IPS-18a (cell line): ENCODE data around the gene TCFL5.

Experiments used
- H3K27ac ChIP-seq: one replicate; pipeline ENCODE4 v1.5.1; 2013; ENCODE audit warnings: low read length
- H3K27me3 ChIP-seq: one replicate; pipeline ENCODE4 v1.6.1; 2013; ENCODE audit warnings: mild to moderate bottlenecking, low read length; ENCODE audit not compliant: control insufficient read depth, insufficient read depth
- H3K36me3 ChIP-seq: one replicate; pipeline ENCODE4 v1.6.1; 2013; ENCODE audit warnings: low read depth, low read length; ENCODE audit not compliant: control insufficient read depth
- H3K4me1 ChIP-seq: one replicate; pipeline ENCODE4 v1.6.1; 2013; ENCODE audit warnings: low read depth, low read length; ENCODE audit not compliant: control insufficient read depth
- H3K4me3 ChIP-seq: one replicate; pipeline ENCODE4 v1.5.1; 2013; ENCODE audit warnings: low read length
- H3K9ac ChIP-seq: one replicate; pipeline ENCODE4 v1.6.1; 2013; ENCODE audit warnings: mild to moderate bottlenecking, low read length, moderate library complexity
- H3K9me3 ChIP-seq: one replicate; pipeline ENCODE4 v1.6.1; 2013; ENCODE audit warnings: low read depth, low read length; ENCODE audit not compliant: control insufficient read depth

The TCFL5 gene

GRCh38 chr20:62845416-62846160 is 16.0 kb downstream of the TCFL5 start:
- H3K4me3 ChIP-seq, result no peak overlapping the region
- no peak overlapping the region for H3K9ac ChIP-seq
- no peaks in the 10 kb centered on the region for H3K4me1 ChIP-seq
- H3K27ac ChIP-seq, result no peak overlapping the region
- H3K36me3 ChIP-seq, result peaks cover 8% of the 10 kb centered on the region
- H3K9me3 ChIP-seq, result no peaks in the 10 kb centered on the region
- no peaks in the 10 kb centered on the region for H3K27me3 ChIP-seq

- no peaks in the 10 kb centered on the region for H3K27me3 ChIP-seq
- no peak overlapping the region for H3K4me3 ChIP-seq
- no peak overlapping the region for H3K27ac ChIP-seq
- no peaks in the 10 kb centered on the region for H3K9me3 ChIP-seq
- H3K9ac ChIP-seq, result no peak overlapping the region
- no peaks in the 10 kb centered on the region for H3K4me1 ChIP-seq
- peaks cover 8% of the 10 kb centered on the region for H3K36me3 ChIP-seq
These were observed 17.4 kb downstream of the TCFL5 start for GRCh38 chr20:62844182-62844581.

- no peaks in the 10 kb centered on the region for H3K27me3 ChIP-seq
- H3K36me3 ChIP-seq, result peaks cover 8% of the 10 kb centered on the region
- H3K4me3 ChIP-seq, result no peak overlapping the region
- no peaks in the 10 kb centered on the region for H3K9me3 ChIP-seq
- H3K9ac ChIP-seq, result no peak overlapping the region
- no peak overlapping the region for H3K27ac ChIP-seq
- H3K4me1 ChIP-seq, result no peaks in the 10 kb centered on the region
These were observed 18.0 kb downstream of the TCFL5 start for GRCh38 chr20:62843656-62844055.

GRCh38 chr20:62841705-62842212 is 19.9 kb downstream of the TCFL5 start:
- no peak overlapping the region for H3K27ac ChIP-seq
- no peak overlapping the region for H3K9ac ChIP-seq
- no peak overlapping the region for H3K4me3 ChIP-seq
- peaks cover 10% of the 10 kb centered on the region for H3K36me3 ChIP-seq
- H3K9me3 ChIP-seq, result no peaks in the 10 kb centered on the region
- H3K27me3 ChIP-seq, result no peaks in the 10 kb centered on the region
- no peaks in the 10 kb centered on the region for H3K4me1 ChIP-seq

GRCh38 chr20:62840244-62841197 is 21.1 kb downstream of the TCFL5 start:
- Histone ChIP-seq H3K36me3 (peaks cover 13% of the 10 kb centered on the region), H3K27me3 (no peaks in the 10 kb centered on the region), H3K27ac (no peak overlapping the region), H3K4me3 (no peak overlapping the region), H3K9ac (no peak overlapping the region), H3K4me1 (no peaks in the 10 kb centered on the region), H3K9me3 (no peaks in the 10 kb centered on the region)

- Histone ChIP-seq H3K27me3 (no peaks in the 10 kb centered on the region), H3K36me3 (peaks cover 13% of the 10 kb centered on the region), H3K4me1 (no peaks in the 10 kb centered on the region), H3K9me3 (no peaks in the 10 kb centered on the region), H3K9ac (no peak overlapping the region), H3K27ac (no peak overlapping the region), H3K4me3 (no peak overlapping the region)
These were observed 21.8 kb downstream of the TCFL5 start for GRCh38 chr20:62839816-62840215.

- Histone ChIP-seq H3K36me3 (peaks cover 13% of the 10 kb centered on the region), H3K4me3 (no peak overlapping the region), H3K9me3 (no peaks in the 10 kb centered on the region), H3K9ac (no peak overlapping the region), H3K27me3 (no peaks in the 10 kb centered on the region), H3K4me1 (no peaks in the 10 kb centered on the region), H3K27ac (no peak overlapping the region)
These were observed 22.4 kb downstream of the TCFL5 start for GRCh38 chr20:62839261-62839660.

GRCh38 chr20:62838128-62838891 is 23.3 kb downstream of the TCFL5 start:
- Histone ChIP-seq H3K9ac (no peak overlapping the region), H3K4me3 (no peak overlapping the region), H3K9me3 (no peaks in the 10 kb centered on the region), H3K27ac (no peak overlapping the region), H3K4me1 (no peaks in the 10 kb centered on the region), H3K36me3 (peaks cover 13% of the 10 kb centered on the region), H3K27me3 (no peaks in the 10 kb centered on the region)

- H3K27me3 ChIP-seq, result no peaks in the 10 kb centered on the region
- H3K9me3 ChIP-seq, result no peaks in the 10 kb centered on the region
- H3K27ac ChIP-seq, result no peak overlapping the region
- peaks cover 13% of the 10 kb centered on the region for H3K36me3 ChIP-seq
- H3K4me3 ChIP-seq, result no peak overlapping the region
- no peaks in the 10 kb centered on the region for H3K4me1 ChIP-seq
- H3K9ac ChIP-seq, result no peak overlapping the region
These were observed 23.9 kb downstream of the TCFL5 start for GRCh38 chr20:62837790-62838127.

- Histone ChIP-seq H3K9ac (no peak overlapping the region), H3K36me3 (peaks cover 13% of the 10 kb centered on the region), H3K4me1 (peaks cover 3% of the 10 kb centered on the region), H3K4me3 (no peak overlapping the region), H3K27me3 (no peaks in the 10 kb centered on the region), H3K27ac (no peak overlapping the region), H3K9me3 (no peaks in the 10 kb centered on the region)
These were observed 24.6 kb downstream of the TCFL5 start for GRCh38 chr20:62836967-62837490.
